Testis (tissue), 3 donors: ENCODE measurements around the gene KCTD21. TPM values are rescaled to one million over a fixed set of nuclear protein-coding genes. Genes with fewer than 3 reads are reported as not detected.
"Not testable (repeated sequence)": the region's sequence is repeated elsewhere in the genome, so short reads cannot be mapped to it uniquely, and the experiment has no call there.

Experiments
- DNase-seq: peaks from one replicate; pipeline ENCODE4 v3.0.0-alpha.2; 2019
- H3K27ac ChIP-seq, 2 donors: fragments of 200-600 bp; sonication (generic); one replicate each; pipeline ENCODE4 v1.5.1; 2019
- H3K27me3 ChIP-seq: fragments of 200-600 bp; sonication (generic); one replicate; pipeline ENCODE4 v1.5.1; 2019
- H3K36me3 ChIP-seq: fragments of 200-600 bp; sonication (generic); one replicate; pipeline ENCODE4 v1.5.1; 2017; ENCODE audit warnings: low read depth; ENCODE audit errors: missing control alignments
- H3K4me1 ChIP-seq: fragments of 200-600 bp; sonication (generic); one replicate; pipeline ENCODE4 v1.5.1; 2019
- H3K4me3 ChIP-seq, 2 donors: fragments of 200-600 bp; sonication (generic); one replicate each; pipeline ENCODE4 v1.5.1; 2017 to 2019
- H3K9me3 ChIP-seq: fragments of 200-600 bp; sonication (generic); one replicate; pipeline ENCODE4 v1.5.1; 2017
- POLR2A ChIP-seq: fragments of 450-650 bp; IDR thresholded peaks from one replicate; pipeline ENCODE4 v1.6.1; 2017; ENCODE audit warnings: antibody characterized with exemption, mild to moderate bottlenecking, moderate library complexity
- WGBS, 2 donors: methylation state at CpG; one replicate each; pipeline ENCODE4 v1.1.5; 2018; 5-methylcytosine and 5-hydroxymethylcytosine counted together
- intact Hi-C: fragments of 100-400 bp; cut with DNase I; formaldehyde crosslinking; loops from one replicate; pipeline ENCODE4 v1.15.1; 2023; ENCODE audit warnings: low total_unique reads
- polyA plus RNA-seq: library from polyadenylated mRNA; stranded (reverse); fragments of 350-450 nt; fragmentation: Illumina TruSeq; extraction: RNeasy Lipid Tissue Mini Kit (QIAGEN cat#74804); gene quantifications from one replicate; pipeline ENCODE4 v1.2.3, GENCODE V29; 2014; ENCODE audit warnings: low read depth, low replicate concordance; ENCODE audit not compliant: insufficient read depth
- total RNA-seq, 2 donors: library from RNA; depleted of rRNA; stranded (reverse); fragments of >200 nt; gene quantifications; one replicate each; pipeline ENCODE4 v1.2.3, GENCODE V29; 2016
- TF ChIP-seq, protein P1 (sequence below), 3 experiments: fragments of 450-650 bp in 2 of 3; fragments of 200-600 bp in 1 of 3; sonication (generic) in 1 of 3; IDR thresholded peaks; one replicate each; pipeline ENCODE4 v1.5.1; 2016 to 2019; ENCODE audit warnings: antibody characterized with exemption in 3 of 3, mild to moderate bottlenecking in 2 of 3, moderate library complexity in 1 of 3

Gene KCTD21
- total and polyA plus RNA-seq, 3 donors from 2014 or later: 10.2 to 14.7 (median 14.2) TPM

DNA sequence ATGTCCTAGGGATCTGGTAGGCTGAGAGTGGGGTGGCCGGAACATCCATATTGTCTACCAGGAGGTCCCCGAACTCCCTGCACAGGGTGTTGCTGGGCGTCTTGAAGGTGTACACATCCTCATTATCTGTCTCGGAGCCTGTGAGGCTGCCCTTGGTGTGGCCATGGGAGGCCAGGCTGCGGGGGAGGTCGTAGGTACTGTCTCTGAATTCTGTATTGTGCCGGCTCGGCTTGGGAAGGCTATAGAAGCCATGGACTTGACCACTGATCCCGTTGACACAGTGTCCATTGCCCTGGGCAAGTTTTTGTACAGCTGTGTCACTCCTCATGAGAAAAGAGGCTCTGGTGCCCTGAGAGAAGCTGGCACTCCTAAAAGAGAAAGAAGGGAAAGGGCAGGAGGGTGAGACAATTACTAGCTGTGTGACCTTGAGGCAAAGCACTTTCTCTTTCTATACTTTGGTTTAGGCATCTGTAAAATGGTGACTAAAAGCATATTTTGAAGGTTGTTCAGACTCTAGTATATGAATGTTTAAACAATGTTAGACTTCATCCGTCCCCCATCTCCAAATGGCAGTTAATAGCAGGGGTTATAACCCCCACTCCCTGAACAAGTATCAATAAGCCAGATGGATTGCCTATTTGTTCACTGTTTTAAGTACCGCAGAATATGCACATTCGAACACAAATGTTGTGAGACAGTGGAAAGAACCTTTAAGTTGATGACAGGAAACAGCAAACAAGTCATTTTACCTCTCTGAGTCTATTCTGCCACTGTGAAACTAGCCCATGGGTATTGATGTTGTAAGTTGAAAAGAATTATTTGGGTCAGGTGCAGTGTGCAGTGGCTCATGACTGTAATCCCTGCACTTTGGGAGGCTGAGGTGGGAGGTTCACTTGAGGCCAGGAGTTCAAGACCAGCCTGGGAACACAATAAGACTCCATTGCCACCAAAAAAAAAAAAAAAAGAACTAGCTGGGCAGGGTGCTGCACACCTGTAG is 38.6 kb upstream of the KCTD21 start:
- 73 to 95% methylated on average over 12 of the region's 12 CpGs for WGBS, 2 donors
- Histone ChIP-seq H3K27me3 (no peaks in the 10 kb centered on the region), H3K27ac (no peak overlapping the region), H3K4me1 (no peaks in the 10 kb centered on the region), H3K36me3 (no peaks in the 10 kb centered on the region), H3K4me3 (no peak overlapping the region), H3K9me3 (no peaks in the 10 kb centered on the region)
- intact Hi-C loops: no loop called here
- TF ChIP-seq POLR2A: no peak
- TF ChIP-seq, protein P1, sequence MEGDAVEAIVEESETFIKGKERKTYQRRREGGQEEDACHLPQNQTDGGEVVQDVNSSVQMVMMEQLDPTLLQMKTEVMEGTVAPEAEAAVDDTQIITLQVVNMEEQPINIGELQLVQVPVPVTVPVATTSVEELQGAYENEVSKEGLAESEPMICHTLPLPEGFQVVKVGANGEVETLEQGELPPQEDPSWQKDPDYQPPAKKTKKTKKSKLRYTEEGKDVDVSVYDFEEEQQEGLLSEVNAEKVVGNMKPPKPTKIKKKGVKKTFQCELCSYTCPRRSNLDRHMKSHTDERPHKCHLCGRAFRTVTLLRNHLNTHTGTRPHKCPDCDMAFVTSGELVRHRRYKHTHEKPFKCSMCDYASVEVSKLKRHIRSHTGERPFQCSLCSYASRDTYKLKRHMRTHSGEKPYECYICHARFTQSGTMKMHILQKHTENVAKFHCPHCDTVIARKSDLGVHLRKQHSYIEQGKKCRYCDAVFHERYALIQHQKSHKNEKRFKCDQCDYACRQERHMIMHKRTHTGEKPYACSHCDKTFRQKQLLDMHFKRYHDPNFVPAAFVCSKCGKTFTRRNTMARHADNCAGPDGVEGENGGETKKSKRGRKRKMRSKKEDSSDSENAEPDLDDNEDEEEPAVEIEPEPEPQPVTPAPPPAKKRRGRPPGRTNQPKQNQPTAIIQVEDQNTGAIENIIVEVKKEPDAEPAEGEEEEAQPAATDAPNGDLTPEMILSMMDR (IDR thresholded peaks at IDR 0.05): no peak
- no peak for DNase-seq

DNA sequence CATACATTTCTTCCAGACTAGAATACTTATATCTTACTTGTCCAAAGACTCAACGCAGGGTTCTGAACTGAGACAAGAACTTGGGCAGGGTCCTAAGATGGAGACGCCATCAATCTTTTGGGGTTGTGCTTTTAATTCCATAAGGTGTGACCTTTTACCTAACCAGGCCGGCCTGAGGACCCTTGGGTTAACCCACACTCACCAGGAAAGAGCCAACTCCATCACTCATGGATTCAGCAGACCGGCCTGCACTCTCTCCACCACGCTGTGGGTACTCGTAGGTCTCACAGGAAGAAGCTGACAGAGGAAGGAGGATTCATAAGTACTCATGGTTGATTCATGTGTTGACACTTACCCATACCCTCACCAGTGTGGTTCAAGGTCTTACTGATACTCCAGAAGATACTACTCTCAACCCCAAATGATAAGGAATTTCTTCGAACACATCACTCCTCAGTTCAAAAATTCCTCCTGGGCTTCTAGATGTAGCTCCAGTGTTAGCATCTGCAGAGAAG is 36.5 kb upstream of the KCTD21 start:
- intact Hi-C loops: no loop called here
- WGBS, 2 donors: 90 to 94% methylated on average over 7 of the region's 7 CpGs
- Histone ChIP-seq H3K9me3 (no peaks in the 10 kb centered on the region), H3K4me1 (no peaks in the 10 kb centered on the region), H3K27me3 (no peaks in the 10 kb centered on the region), H3K27ac (no peak overlapping the region), H3K36me3 (no peaks in the 10 kb centered on the region), H3K4me3 (no peak overlapping the region)
- no peak for DNase-seq
- TF ChIP-seq POLR2A: no peak
- TF ChIP-seq, protein P1 (IDR thresholded peaks at IDR 0.05): no peak

DNA sequence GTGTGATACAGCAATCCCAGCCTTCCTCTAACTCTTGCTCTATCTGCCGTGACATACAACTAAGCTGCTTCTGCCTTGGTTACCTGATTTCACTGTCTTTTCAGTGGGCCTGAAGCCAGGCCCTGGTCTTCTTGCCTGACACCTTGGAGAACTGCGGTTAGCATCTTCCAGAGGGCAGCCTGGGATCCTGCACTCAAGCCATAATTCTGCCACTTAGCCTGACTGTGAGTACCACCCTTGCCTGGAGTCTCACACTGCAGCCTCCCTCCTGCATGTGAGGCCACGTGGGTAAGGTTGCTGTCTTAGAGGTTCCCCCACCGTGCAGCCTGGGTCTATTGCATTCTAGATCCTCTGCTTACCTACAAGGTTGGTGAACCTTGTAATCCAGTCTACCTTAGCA is 36.1 kb upstream of the KCTD21 start:
- no peaks in the 10 kb centered on the region for H3K27me3 ChIP-seq
- no peak overlapping the region for H3K4me3 ChIP-seq
- no peaks in the 10 kb centered on the region for H3K36me3 ChIP-seq
- TF ChIP-seq, protein P1 (IDR thresholded peaks at IDR 0.05): no peak
- no peak for TF ChIP-seq POLR2A
- H3K27ac ChIP-seq: no peak overlapping the region
- no peaks in the 10 kb centered on the region for H3K4me1 ChIP-seq
- no peaks in the 10 kb centered on the region for H3K9me3 ChIP-seq
- 87 to 94% methylated on average over 4 of the region's 4 CpGs for WGBS, 2 donors
- DNase-seq: no peak
- intact Hi-C loops: no loop called here

DNA sequence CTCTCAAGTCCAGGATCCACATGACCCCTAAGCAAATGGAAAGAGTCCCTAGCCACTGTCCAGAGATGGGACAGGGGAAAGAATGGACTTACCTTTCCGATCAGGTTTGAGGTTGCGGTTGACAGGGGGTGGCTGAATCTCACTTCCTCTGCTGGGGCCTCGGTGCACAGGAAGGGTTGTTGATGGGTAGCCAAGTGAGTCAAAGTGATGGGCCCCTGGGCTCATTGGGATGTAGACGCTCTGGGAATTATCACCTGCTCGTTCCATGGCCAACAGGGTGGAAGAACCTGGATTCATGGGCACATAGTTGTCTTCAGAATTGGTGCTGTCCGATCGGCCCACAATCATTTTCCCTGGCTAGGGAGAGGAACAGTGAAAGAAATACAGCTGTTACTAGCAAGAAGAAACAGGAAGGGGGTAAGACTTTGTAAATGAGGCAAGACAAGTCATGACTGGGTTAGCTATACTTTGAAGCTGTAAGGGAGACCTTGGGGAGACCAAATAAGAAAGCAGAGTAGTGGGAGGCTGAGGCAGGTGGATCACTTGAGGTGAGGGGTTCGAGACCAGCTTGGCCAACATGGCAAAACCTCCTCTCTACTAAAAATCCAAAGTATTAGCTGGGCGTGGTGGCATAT is 35.0 kb upstream of the KCTD21 start:
- Histone ChIP-seq H3K4me1 (no peaks in the 10 kb centered on the region), H3K9me3 (no peaks in the 10 kb centered on the region), H3K27me3 (no peaks in the 10 kb centered on the region), H3K27ac (no peak overlapping the region), H3K4me3 (no peak overlapping the region), H3K36me3 (no peaks in the 10 kb centered on the region)
- WGBS, 2 donors: 90 to 95% methylated on average over 9 of the region's 9 CpGs
- intact Hi-C loops: no loop called here
- TF ChIP-seq POLR2A: no peak
- TF ChIP-seq, protein P1 (IDR thresholded peaks at IDR 0.05): no peak
- no peak for DNase-seq

DNA sequence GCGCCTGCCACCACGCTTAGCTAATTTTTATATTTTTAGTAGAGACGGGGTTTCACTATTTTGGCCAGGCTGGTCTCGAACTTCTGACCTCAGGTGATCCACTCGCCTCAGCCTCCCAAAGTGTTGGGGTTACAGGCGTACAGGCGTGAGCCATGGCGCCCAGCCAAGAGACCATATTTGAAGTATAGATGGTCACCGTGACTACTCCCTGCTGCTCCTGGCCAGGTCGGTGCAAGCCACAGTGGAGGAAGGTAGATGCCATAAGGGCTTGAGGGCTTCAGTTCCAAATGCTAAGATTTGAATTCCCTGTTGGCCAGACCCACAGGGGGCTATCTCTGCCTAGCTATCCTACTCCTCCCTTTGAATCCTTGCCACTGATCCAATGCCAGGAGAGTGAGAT is 34.3 kb upstream of the KCTD21 start:
- H3K36me3 ChIP-seq, H3K4me1 ChIP-seq, intact Hi-C loops, H3K4me3 ChIP-seq, H3K27me3 ChIP-seq, H3K27ac ChIP-seq, DNase-seq, H3K9me3 ChIP-seq: not testable (repeated sequence)
- WGBS, 2 donors: 87 to 88% methylated on average over 10 of the region's 10 CpGs
